Lower leg skin (tissue), 4 donors: Measurements from ENCODE around the gene CMIP. TPM values are rescaled to one million over a fixed set of nuclear protein-coding genes. Genes with fewer than 3 reads are reported as not detected.

Experiments
- DNase-seq, 2 donors: peaks; one replicate each; pipeline ENCODE4 v3.0.0-alpha.2; 2019; ENCODE audit warnings: low spot score in 2 of 2
- H3K4me3 ChIP-seq: fragments of 200-600 bp; sonication (generic); 2 replicates; pipeline ENCODE4 v1.5.1; 2017; ENCODE audit warnings: mild to moderate bottlenecking, low read depth; ENCODE audit not compliant: poor library complexity, severe bottlenecking
- POLR2A ChIP-seq, 2 donors: fragments of 450-650 bp; IDR thresholded peaks; one replicate each; pipeline ENCODE4 v1.6.1; 2016 to 2017; ENCODE audit warnings: antibody characterized with exemption in 2 of 2, mild to moderate bottlenecking in 1 of 2, moderate library complexity in 1 of 2
- WGBS, 2 donors: methylation state at CpG; one replicate each; pipeline ENCODE4 v1.1.5; 2018; 5-methylcytosine and 5-hydroxymethylcytosine counted together
- intact Hi-C: fragments of 100-400 bp; cut with DNase I; formaldehyde crosslinking; loops from one replicate; pipeline ENCODE4 v1.15.0; 2023; ENCODE audit warnings: low total_unique reads
- total RNA-seq, 4 donors: library from RNA; depleted of rRNA; stranded (reverse); fragments of >200 nt; gene quantifications; one replicate each; pipeline ENCODE4 v1.1.0, GENCODE V29; 2016
- TF ChIP-seq, protein P1 (sequence below), 3 donors: fragments of 450-650 bp; IDR thresholded peaks; one replicate each; pipeline ENCODE4 v1.5.1; 2016; ENCODE audit warnings: antibody characterized with exemption in 3 of 3, mild to moderate bottlenecking in 3 of 3, moderate library complexity in 2 of 3

CMIP gene
- total RNA-seq, 4 donors from 2014 or later: 53.7 to 115 (median 77.4) TPM

DNA sequence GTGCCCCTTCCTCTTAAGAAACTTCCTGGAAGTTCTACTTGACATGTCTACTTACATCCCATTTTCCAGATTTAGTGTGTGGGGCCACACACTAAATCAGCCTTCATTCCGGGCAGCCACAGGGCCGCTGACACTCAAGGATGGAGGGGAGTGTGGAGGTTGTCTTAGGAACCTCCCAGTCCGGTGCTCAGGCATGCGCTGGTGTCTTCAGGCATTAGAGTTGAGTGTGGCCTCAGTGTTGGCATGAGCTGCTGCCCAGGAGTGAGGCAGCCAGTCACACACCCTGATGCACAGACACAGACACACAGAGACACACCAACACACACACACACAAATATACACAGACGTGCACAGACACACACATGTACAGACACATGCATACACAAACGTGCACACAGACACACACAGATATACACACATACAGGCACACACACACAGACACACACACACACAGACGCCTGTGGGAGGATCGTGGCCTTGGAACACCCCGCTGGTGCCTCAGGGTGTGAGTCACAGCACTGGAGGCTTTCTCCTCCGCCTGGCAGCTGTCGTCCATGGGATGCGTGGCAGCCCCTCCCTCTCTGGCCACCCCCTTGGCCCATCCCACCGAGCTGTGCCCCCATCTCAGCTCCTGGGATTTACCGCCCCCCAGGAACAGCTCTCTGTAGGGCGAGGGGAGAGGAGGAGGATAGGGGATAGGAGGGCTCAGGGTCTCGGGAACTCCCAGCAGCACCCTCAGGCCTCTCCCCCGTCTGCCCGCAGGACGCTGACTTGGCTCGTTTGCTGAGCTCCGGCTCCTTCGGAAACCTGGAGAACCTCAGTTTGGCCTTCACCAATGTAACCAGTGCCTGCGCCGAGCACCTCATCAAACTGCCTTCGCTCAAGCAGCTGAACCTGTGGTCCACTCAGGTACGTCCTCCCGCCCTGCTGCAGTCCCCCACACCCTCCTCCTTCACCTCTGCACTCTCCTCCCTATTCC lies 258.9 kb downstream of the CMIP start:
- TF ChIP-seq, protein P1, sequence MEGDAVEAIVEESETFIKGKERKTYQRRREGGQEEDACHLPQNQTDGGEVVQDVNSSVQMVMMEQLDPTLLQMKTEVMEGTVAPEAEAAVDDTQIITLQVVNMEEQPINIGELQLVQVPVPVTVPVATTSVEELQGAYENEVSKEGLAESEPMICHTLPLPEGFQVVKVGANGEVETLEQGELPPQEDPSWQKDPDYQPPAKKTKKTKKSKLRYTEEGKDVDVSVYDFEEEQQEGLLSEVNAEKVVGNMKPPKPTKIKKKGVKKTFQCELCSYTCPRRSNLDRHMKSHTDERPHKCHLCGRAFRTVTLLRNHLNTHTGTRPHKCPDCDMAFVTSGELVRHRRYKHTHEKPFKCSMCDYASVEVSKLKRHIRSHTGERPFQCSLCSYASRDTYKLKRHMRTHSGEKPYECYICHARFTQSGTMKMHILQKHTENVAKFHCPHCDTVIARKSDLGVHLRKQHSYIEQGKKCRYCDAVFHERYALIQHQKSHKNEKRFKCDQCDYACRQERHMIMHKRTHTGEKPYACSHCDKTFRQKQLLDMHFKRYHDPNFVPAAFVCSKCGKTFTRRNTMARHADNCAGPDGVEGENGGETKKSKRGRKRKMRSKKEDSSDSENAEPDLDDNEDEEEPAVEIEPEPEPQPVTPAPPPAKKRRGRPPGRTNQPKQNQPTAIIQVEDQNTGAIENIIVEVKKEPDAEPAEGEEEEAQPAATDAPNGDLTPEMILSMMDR (IDR thresholded peaks at IDR 0.05): no peak
- TF ChIP-seq POLR2A (IDR thresholded peaks at IDR 0.05): no peak
- no peak for DNase-seq
- intact Hi-C loops: loop anchor here (10.0 kb wide), 1 partner anchor 309 kb away; no protein-coding TSS in a partner anchor
- H3K4me3 ChIP-seq: no peak overlapping the region
- 78 to 80% methylated on average over 25 to 27 of the region's 27 CpGs for WGBS, 2 donors

DNA sequence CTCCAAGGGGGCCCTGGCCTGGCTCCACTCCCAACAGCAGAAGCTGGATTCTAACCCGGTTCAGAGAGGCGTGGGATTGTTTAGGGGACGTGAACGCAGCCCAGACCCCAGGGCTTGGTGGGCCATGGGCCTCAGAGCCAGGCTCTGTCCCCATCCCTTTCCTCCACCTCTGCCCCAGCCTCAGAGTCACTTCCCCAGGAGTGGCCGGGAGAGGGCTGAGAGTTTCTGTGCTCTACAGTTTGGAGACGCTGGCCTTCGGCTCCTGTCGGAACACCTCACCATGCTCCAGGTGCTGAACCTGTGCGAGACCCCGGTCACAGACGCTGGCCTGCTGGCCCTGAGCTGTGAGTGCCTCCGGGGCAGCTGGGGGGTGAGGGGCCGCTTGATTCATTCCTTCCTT lies 260.7 kb downstream of the CMIP start:
- intact Hi-C loops: loop anchor here (10.0 kb wide), 1 partner anchor 310 kb away; no protein-coding TSS in a partner anchor
- WGBS, 2 donors: 95 to 97% methylated on average over 13 of the region's 13 CpGs
- no peak overlapping the region for H3K4me3 ChIP-seq
- TF ChIP-seq, protein P1 (IDR thresholded peaks at IDR 0.05): no peak
- TF ChIP-seq POLR2A (IDR thresholded peaks at IDR 0.05): no peak
- DNase-seq: no peak

DNA sequence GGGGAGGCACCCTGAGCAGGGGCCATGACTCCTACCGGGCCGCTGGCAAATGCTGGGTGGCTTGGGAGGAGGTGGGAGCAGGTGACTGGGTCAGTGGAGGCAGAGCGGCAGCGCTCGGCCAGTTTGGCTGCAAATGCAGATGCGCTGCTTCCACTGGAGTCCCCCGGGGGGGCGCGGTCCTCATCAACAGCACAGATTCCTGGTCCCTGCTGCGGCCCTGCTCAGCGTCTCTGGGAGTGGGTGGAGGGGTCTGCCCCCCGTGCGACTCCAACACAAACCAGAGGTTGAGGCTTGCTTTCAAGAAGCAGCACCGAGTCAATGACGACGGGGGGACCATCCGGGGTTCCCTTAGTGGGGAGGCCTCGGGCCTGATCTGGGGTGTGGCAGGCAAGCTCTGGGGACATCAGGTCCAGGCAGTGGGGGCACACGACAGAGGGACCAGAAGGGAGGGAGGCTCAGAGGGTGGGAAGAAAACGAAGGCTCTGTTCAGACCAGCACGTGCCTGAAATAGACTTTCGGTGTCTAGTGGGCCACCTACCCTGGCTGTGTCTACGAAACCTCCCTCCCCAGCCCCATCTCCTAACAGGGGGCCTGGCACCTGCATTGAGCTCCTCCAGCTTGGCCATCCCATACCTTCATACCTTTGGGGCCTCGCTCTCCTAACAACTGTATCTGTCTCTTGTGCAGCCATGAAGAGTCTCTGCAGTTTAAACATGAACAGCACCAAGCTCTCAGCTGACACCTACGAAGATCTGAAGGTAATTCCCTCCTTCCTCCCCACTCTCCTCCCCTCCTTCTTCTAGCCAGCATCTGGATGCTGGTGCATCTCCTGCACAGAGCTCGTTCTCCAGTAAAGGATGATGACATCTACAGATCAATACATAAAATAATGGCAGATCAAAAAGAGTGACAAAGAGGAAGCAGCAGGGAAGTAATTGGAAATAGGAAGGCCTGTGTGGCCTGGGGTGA lies 262.0 kb downstream of the CMIP start:
- 83 to 86% methylated on average over 20 to 26 of the region's 26 CpGs for WGBS, 2 donors
- intact Hi-C loops: loop anchor here (10.0 kb wide), 1 partner anchor 312 kb away; no protein-coding TSS in a partner anchor
- TF ChIP-seq, protein P1 (IDR thresholded peaks at IDR 0.05): no peak
- TF ChIP-seq POLR2A (IDR thresholded peaks at IDR 0.05): no peak
- H3K4me3 ChIP-seq: no peak overlapping the region
- DNase-seq: no peak

DNA sequence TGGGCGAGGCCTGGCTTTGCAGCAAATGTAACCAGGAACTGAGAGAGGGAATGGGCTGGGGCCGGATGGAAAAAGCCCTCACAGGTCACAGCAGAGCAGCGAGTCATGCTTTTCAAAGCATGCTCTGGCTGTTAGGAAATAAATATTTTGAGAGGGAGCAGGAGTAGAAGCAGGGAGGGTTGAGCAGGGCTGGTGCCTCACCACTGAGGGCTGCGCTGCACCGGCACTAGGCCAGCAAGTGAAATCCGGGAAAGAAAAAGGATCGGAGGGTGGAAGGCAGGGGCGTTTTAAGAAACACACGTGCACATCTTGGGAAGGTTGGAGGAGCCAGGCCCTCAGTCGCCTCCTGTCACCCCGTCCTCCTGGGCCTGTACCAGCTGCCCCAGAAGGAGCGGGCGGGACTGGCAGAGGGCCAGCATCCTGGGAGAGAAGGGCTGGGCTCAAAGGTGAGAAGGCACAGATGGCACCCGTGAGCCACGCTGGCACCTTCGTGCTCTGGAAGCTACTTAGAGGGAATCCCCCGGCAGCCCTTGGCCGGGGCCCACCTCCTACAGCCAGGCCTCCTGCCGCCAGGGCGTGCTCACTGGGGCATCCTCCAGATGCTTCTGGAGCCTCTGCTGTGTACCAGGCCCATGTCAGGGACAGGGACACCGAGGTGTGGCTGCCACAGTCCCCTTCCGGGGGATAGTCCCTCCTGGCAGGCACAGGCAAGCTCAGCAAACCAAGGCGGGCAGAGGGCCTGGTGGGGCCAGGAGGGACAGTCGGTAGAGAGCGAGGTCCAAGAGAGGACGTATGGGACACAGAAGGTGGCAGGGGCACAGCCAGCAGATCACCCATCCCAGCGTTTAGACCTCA lies 263.0 kb downstream of the CMIP start:
- TF ChIP-seq, protein P1 (IDR thresholded peaks at IDR 0.05): no peak
- no peak for TF ChIP-seq POLR2A (IDR thresholded peaks at IDR 0.05)
- WGBS, 2 donors: 56 to 64% methylated on average over 27 of the region's 27 CpGs
- intact Hi-C loops: loop anchor here (10.0 kb wide), 1 partner anchor 313 kb away; no protein-coding TSS in a partner anchor

More for the DNA sequence above, 263.0 kb downstream of the CMIP start:
- no peak for DNase-seq
- no peak overlapping the region for H3K4me3 ChIP-seq
